HG02938 (cell line): ENCODE measurements around the gene GAB1.
A peak's percentile ranks its signal among the peaks of the same experiment; 100 is the strongest.
"Not testable (repeated sequence)": the region's sequence is repeated elsewhere in the genome, so short reads cannot be mapped to it uniquely, and the experiment has no call there.

Experiments used
- ATAC-seq: cut with Tn5 transposase; IDR thresholded peaks from one replicate; pipeline ENCODE4 v1.9.1; 2021; ENCODE audit warnings: mild to moderate bottlenecking, moderate library complexity; ENCODE audit not compliant: unreplicated experiment

Gene GAB1

GRCh38 chr4:143337600-143338287 is 1.1 kb downstream of the GAB1 start:
- ATAC-seq, result no peak

GRCh38 chr4:143338313-143338712 is 1.6 kb downstream of the GAB1 start:
- ATAC-seq, result no peak

- ATAC-seq, result no peak
These were observed 2.8 kb downstream of the GAB1 start for GRCh38 chr4:143339497-143339896.

GRCh38 chr4:143341186-143341755 is 4.6 kb downstream of the GAB1 start:
- ATAC-seq, result no peak

GRCh38 chr4:143343276-143343831 is 6.7 kb downstream of the GAB1 start:
- no peak for ATAC-seq

- ATAC-seq, result no peak
These were observed 7.4 kb downstream of the GAB1 start for GRCh38 chr4:143344041-143344440.

- no peak for ATAC-seq
These were observed 8.1 kb downstream of the GAB1 start for GRCh38 chr4:143344774-143345173.

GRCh38 chr4:143345356-143345755 is 8.7 kb downstream of the GAB1 start:
- ATAC-seq, result no peak

- ATAC-seq, result no peak
These were observed 9.5 kb downstream of the GAB1 start for GRCh38 chr4:143346206-143346605.

- ATAC-seq, result no peak
These were observed 10.9 kb downstream of the GAB1 start for GRCh38 chr4:143347484-143348111.

- no peak for ATAC-seq
These were observed 11.8 kb downstream of the GAB1 start for GRCh38 chr4:143348233-143349077.

GRCh38 chr4:143349858-143350527 is 13.3 kb downstream of the GAB1 start:
- not testable (repeated sequence) for ATAC-seq

GRCh38 chr4:143351149-143351691 is 14.5 kb downstream of the GAB1 start:
- no peak for ATAC-seq

GRCh38 chr4:143351774-143352451 is 15.2 kb downstream of the GAB1 start:
- ATAC-seq, result no peak

GRCh38 chr4:143352720-143353119 is 16.0 kb downstream of the GAB1 start:
- no peak for ATAC-seq

- no peak for ATAC-seq
These were observed 17.1 kb downstream of the GAB1 start for GRCh38 chr4:143353797-143354196.

GRCh38 chr4:143354990-143355389 is 18.3 kb downstream of the GAB1 start:
- ATAC-seq, result peak; percentile 26

- ATAC-seq, result no peak
These were observed 19.0 kb downstream of the GAB1 start for GRCh38 chr4:143355540-143356217.

- ATAC-seq, result no peak
These were observed 19.8 kb downstream of the GAB1 start for GRCh38 chr4:143356493-143356892.
